ENCODE results near the gene ZDHHC7. TPM values are rescaled to one million over a fixed set of nuclear protein-coding genes. Genes with fewer than 3 reads are reported as not detected.

The ZDHHC7 gene
- total and polyA plus RNA-seq, 9 of the 15 experiments (the other 6 are each of a cell fraction or from before 2014, with no cell fraction given), result 1.7 to 49.7 (median 37.4) TPM

DNA sequence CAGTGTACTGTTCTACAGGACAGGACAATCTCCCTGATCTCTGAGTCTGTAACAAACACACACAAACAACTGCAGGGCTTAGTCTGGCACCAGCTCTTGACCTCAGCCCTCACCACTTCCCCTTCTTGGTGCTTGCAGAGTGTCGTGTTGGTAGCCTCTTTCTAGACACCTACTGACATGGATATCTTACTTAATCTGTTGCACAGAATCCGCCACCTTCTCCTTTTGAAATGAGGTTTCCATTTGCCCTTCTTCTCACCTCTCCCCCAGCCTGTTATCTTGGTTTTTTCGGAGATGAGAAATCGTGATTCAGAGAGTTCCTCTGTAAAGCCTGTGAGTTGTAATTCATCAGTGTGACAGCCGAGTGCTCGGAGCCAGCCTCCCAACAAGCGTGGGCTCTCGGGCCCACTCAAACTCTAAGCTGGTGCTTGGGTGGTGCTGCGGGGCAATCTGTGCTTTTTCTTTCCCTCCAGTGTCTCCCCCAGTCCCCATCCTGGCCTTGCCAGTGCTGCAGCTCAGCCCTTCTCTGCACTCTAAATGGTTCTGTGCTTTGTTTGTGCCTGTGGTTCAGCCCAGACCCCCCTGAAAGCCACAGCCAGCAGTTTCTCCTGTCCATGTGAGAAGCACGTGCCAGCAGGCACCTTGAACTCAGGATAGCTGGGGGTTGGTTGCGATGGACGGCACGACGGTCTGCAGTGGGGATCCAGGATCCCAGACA lies 44.3 kb upstream of the ZDHHC7 start (continued):
- TF ChIP-seq ZBTB11 (CRISPR knock-in tag; IDR thresholded peaks at IDR 0.05), result no peak; a peak in 1 of 6 replicates
- peak; percentile 90 for TF ChIP-seq L3MBTL2 (IDR thresholded peaks at IDR 0.05)
- TF ChIP-seq PML (IDR thresholded peaks at IDR 0.05; ENCODE audit: low read length), result peak; percentile 46; the same call in 1 of the 2 replicates
- TF ChIP-seq, protein P1, sequence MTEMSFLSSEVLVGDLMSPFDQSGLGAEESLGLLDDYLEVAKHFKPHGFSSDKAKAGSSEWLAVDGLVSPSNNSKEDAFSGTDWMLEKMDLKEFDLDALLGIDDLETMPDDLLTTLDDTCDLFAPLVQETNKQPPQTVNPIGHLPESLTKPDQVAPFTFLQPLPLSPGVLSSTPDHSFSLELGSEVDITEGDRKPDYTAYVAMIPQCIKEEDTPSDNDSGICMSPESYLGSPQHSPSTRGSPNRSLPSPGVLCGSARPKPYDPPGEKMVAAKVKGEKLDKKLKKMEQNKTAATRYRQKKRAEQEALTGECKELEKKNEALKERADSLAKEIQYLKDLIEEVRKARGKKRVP (CRISPR knock-in tag; IDR thresholded peaks at IDR 0.05), result 0 out of 2 replicates have a peak, but pooled peaks have one; percentile 7
- TF ChIP-seq DPF2 (IDR thresholded peaks at IDR 0.05), result peak; percentile 92
- TF ChIP-seq CXXC5 (CRISPR knock-in tag; IDR thresholded peaks at IDR 0.05), result peak; percentile 83
- no peak for TF ChIP-seq KHSRP (IDR thresholded peaks at IDR 0.05)
- TF ChIP-seq KLF6 (CRISPR knock-in tag; IDR thresholded peaks at IDR 0.05; ENCODE audit: borderline replicate concordance), result peak; percentile 64; the same call in 1 of the 2 replicates
- TF ChIP-seq ESRRA (IDR thresholded peaks at IDR 0.05; ENCODE audit: borderline replicate concordance, low read depth), result peak; percentile 93
- no peak for TF ChIP-seq ZNF444 (CRISPR knock-in tag; IDR thresholded peaks at IDR 0.05)
- no peak for TF ChIP-seq CREB1 (IDR thresholded peaks at IDR 0.05)
- TF ChIP-seq CREB1 (CRISPR knock-in tag; IDR thresholded peaks at IDR 0.05), result no peak
- no peak for TF ChIP-seq TCF15 (CRISPR knock-in tag; IDR thresholded peaks at IDR 0.05)
- no peak for TF ChIP-seq SRSF3 (IDR thresholded peaks at IDR 0.05; ENCODE audit: insufficient read depth, low read length)
- peak; percentile 98 for TF ChIP-seq GATA2 (CRISPR knock-in tag; IDR thresholded peaks at IDR 0.05)
- TF ChIP-seq FOXA3 (CRISPR knock-in tag; conservative IDR thresholded peaks at IDR 0.05 in 1 of 2, IDR thresholded peaks at IDR 0.05 in 1 of 2), result peak; percentile 62 to 83; a peak in 3 of 4 replicates
- no peak for TF ChIP-seq U2AF1 (optimal IDR thresholded peaks at IDR 0.05; ENCODE audit: low read depth, low read length)
- no peak for TF ChIP-seq CBX5 (IDR thresholded peaks at IDR 0.05; ENCODE audit: borderline replicate concordance, low read depth)
- TF ChIP-seq, protein P2, sequence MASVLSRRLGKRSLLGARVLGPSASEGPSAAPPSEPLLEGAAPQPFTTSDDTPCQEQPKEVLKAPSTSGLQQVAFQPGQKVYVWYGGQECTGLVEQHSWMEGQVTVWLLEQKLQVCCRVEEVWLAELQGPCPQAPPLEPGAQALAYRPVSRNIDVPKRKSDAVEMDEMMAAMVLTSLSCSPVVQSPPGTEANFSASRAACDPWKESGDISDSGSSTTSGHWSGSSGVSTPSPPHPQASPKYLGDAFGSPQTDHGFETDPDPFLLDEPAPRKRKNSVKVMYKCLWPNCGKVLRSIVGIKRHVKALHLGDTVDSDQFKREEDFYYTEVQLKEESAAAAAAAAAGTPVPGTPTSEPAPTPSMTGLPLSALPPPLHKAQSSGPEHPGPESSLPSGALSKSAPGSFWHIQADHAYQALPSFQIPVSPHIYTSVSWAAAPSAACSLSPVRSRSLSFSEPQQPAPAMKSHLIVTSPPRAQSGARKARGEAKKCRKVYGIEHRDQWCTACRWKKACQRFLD (CRISPR knock-in tag; IDR thresholded peaks at IDR 0.05), result peak; percentile 73; the same call in 1 of the 2 replicates
- TF ChIP-seq, protein P3, sequence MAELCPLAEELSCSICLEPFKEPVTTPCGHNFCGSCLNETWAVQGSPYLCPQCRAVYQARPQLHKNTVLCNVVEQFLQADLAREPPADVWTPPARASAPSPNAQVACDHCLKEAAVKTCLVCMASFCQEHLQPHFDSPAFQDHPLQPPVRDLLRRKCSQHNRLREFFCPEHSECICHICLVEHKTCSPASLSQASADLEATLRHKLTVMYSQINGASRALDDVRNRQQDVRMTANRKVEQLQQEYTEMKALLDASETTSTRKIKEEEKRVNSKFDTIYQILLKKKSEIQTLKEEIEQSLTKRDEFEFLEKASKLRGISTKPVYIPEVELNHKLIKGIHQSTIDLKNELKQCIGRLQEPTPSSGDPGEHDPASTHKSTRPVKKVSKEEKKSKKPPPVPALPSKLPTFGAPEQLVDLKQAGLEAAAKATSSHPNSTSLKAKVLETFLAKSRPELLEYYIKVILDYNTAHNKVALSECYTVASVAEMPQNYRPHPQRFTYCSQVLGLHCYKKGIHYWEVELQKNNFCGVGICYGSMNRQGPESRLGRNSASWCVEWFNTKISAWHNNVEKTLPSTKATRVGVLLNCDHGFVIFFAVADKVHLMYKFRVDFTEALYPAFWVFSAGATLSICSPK (IDR thresholded peaks at IDR 0.05; ENCODE audit: borderline replicate concordance), result 0 out of 2 replicates have a peak, but pooled peaks have one; percentile 11

Data from K562 (cell line).